DLD1 (cell line): ENCODE results near the gene SMIM35.

Experiments
- in situ Hi-C: cut with HindIII; loops from 2 replicates; pipeline ENCODE4 v1.10.0; 2017; ENCODE audit warnings: low sequenced_read_pairs

Gene SMIM35

GRCh38 chr11:118111019-118111743, 24.4 kb upstream of the SMIM35 start:
- in situ Hi-C loops, result no loop called here

- in situ Hi-C loops, result no loop called here
These were observed 22.5 kb upstream of the SMIM35 start for GRCh38 chr11:118109231-118109630.

- in situ Hi-C loops, result no loop called here
These were observed 21.8 kb upstream of the SMIM35 start for GRCh38 chr11:118108513-118108912.

- in situ Hi-C loops, result no loop called here
These were observed 20.1 kb upstream of the SMIM35 start for GRCh38 chr11:118106789-118107335.

- in situ Hi-C loops, result no loop called here
These were observed 19.0 kb upstream of the SMIM35 start for GRCh38 chr11:118105657-118106305.

- in situ Hi-C loops, result no loop called here
These were observed 17.7 kb upstream of the SMIM35 start for GRCh38 chr11:118104491-118104890.

GRCh38 chr11:118102721-118103261, 16.0 kb upstream of the SMIM35 start:
- in situ Hi-C loops, result no loop called here

GRCh38 chr11:118100691-118101232, 14.0 kb upstream of the SMIM35 start:
- in situ Hi-C loops, result no loop called here

GRCh38 chr11:118099838-118100556, 13.2 kb upstream of the SMIM35 start:
- in situ Hi-C loops, result no loop called here

- in situ Hi-C loops, result no loop called here
These were observed 12.5 kb upstream of the SMIM35 start for GRCh38 chr11:118098996-118099837.

GRCh38 chr11:118095967-118096367, 9.2 kb upstream of the SMIM35 start:
- in situ Hi-C loops, result no loop called here

GRCh38 chr11:118095493-118095892, 8.7 kb upstream of the SMIM35 start:
- in situ Hi-C loops, result no loop called here

GRCh38 chr11:118092907-118093571, 6.3 kb upstream of the SMIM35 start:
- in situ Hi-C loops, result no loop called here

GRCh38 chr11:118091690-118092089, 4.9 kb upstream of the SMIM35 start:
- in situ Hi-C loops, result no loop called here

- in situ Hi-C loops, result no loop called here
These were observed 3.9 kb upstream of the SMIM35 start for GRCh38 chr11:118090545-118091162.

GRCh38 chr11:118088531-118088930, 1.8 kb upstream of the SMIM35 start:
- in situ Hi-C loops, result no loop called here

GRCh38 chr11:118087931-118088330, 1.2 kb upstream of the SMIM35 start:
- in situ Hi-C loops, result no loop called here

GRCh38 chr11:118084656-118085055, 2.1 kb downstream of the SMIM35 start:
- in situ Hi-C loops, result no loop called here

- in situ Hi-C loops, result no loop called here
These were observed 2.5 kb downstream of the SMIM35 start for GRCh38 chr11:118084247-118084646.
